ENCODE data around the gene MEGF8.

The MEGF8 gene

GRCh38 chr19:42344336-42344893 is 19.0 kb downstream of the MEGF8 start:
- TF ChIP-seq CTCF (IDR thresholded peaks at IDR 0.05; ENCODE audit: extremely low read depth, missing control alignments), result no peak
- no peak for DNase-seq (ENCODE audit: low spot score)

DNA sequence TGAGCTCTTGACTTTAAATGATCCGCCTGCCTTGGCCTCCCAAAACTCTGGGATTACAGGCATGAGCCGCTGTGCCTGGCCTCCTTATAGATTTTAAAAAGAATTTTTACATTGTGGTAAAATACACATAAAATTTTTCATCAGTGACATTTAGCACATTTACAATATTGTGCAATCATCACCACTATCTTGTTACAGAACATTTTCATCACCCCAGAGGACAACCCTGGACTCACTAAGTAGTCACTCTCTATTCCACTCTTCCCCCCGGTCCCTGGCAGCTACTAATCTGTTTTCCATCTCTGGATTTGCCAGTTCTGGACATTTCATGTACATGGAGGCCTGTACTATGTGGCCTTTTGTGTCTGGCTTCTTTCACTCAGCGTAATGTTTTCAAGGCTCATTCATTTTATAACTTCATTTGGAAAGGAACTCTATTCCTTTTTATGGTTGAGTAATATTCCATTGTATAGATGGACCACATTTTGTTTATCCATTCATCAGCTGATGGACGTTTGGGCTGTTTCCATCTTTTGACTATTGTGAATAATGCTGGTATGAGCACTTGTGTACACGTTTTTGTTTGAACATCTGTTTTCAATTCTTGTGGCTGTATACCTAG is 19.9 kb downstream of the MEGF8 start:
- no peak for DNase-seq (ENCODE audit: low spot score)
- TF ChIP-seq CTCF (IDR thresholded peaks at IDR 0.05; ENCODE audit: extremely low read depth, missing control alignments), result no peak

DNA sequence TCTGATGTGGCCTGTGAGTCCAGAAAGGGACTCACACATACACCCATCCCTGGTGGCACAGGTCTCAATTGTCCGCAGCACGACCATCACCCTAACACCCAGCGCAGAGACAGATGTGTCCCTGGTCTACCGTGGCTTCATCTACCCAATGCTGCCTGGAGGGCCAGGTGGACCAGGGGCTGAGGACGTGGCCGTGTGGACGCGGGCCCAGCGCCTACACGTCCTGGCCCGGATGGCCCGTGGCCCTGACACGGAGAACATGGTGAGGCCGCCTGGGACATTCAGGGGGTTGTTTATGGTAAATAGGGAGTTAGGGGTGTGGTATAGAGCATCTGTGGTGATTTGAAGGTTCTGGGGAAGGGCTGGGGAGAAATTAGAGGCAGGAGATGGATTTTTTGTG is 22.8 kb downstream of the MEGF8 start:
- no peak for TF ChIP-seq CTCF (IDR thresholded peaks at IDR 0.05; ENCODE audit: extremely low read depth, missing control alignments)
- DNase-seq (ENCODE audit: low spot score), result no peak

GRCh38 chr19:42349378-42350107 is 24.1 kb downstream of the MEGF8 start:
- no peak for TF ChIP-seq CTCF (IDR thresholded peaks at IDR 0.05; ENCODE audit: extremely low read depth, missing control alignments)
- no peak for DNase-seq (ENCODE audit: low spot score)

- no peak for DNase-seq (ENCODE audit: low spot score)
- TF ChIP-seq CTCF (IDR thresholded peaks at IDR 0.05; ENCODE audit: extremely low read depth, missing control alignments), result no peak
Measured at GRCh38 chr19:42350417-42350816, 25.0 kb downstream of the MEGF8 start.

DNA sequence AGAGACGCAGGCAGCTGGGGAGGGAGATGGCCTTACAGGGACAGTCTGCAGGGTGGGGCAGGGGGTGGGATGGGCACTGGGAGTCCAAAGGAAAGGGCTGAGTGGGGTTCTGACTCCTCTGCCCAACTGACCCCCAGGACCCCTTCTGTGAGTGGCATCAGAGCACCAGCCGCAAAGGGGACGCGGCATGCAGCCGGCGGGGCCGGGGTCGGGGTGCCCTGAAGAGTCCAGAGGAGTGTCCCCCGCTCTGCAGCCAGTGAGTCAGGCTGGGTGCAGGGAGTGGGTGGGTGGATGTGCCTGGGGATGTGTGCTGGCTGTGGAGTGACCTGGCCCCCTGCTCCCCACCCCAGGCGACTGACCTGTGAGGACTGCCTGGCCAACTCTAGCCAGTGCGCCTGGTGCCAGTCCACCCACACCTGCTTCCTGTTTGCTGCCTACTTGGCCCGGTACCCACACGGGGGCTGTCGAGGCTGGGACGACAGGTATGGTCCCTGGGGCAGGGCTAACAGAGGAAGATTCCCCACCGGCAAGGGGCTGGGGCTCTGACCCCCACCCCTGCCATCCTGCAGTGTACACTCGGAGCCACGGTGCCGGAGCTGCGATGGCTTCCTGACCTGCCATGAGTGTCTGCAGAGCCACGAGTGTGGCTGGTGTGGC is 25.8 kb downstream of the MEGF8 start:
- DNase-seq (ENCODE audit: low spot score), result no peak
- TF ChIP-seq CTCF (IDR thresholded peaks at IDR 0.05; ENCODE audit: extremely low read depth, missing control alignments), result no peak

Measured in GM20000 (cell line).